KOPT-K1 (cell line): ENCODE data around the gene UBE2C.
"Not testable (repeated sequence)": the region's sequence is repeated elsewhere in the genome, so short reads cannot be mapped to it uniquely, and the experiment has no call there.

Experiments used
- H3K27ac ChIP-seq: fragments of 200-600 bp; sonication (generic); 2 replicates; pipeline ENCODE4 v1.5.1; 2016; ENCODE audit warnings: antibody characterized with exemption, mild to moderate bottlenecking, low read depth, low read length; ENCODE audit not compliant: poor library complexity, severe bottlenecking
- H3K36me3 ChIP-seq: fragments of 200-600 bp; sonication (generic); 2 replicates; pipeline ENCODE4 v1.5.1; 2017; ENCODE audit warnings: antibody characterized with exemption, mild to moderate bottlenecking, low read length, moderate library complexity; ENCODE audit not compliant: insufficient read depth
- H3K9me3 ChIP-seq: fragments of 200-600 bp; sonication (generic); 2 replicates; pipeline ENCODE4 v1.5.1; 2017; ENCODE audit warnings: antibody characterized with exemption, low read length, mild to moderate bottlenecking; ENCODE audit not compliant: insufficient read depth, poor library complexity, severe bottlenecking

The UBE2C gene

DNA sequence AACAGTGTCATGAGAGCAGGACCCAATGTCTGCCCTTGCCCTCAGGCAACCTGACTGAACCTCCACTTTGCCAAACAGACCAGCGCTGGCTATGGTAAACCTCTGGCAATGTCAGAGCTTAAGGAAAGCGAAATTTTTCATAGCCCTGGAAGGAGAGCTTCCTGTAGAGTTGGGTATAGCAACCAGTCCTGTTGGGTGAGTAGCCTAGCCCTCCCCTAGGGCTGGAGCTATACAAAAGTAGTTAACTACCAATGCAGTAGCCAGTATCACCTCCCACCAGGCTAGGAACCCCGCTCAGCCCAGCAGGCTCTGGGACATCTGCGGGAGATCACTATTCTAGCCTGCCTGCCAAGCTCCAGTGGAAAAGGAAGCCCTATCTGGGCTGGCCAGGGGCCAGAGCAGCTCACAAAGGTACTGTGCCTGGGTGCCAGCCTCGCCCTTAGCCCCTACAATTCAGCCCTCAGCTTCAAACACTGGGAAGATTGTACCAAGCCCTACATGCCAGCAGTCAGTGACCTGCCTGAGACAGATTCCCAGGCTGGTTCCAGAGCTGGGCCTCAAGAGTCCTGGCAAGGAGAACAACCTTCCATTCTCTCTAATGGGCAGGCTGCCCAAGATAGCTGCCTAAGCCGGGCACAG lies 28.7 kb upstream of the UBE2C start:
- Histone ChIP-seq H3K9me3 (no peaks in the 10 kb centered on the region), H3K36me3 (no peaks in the 10 kb centered on the region), H3K27ac (no peak overlapping the region)

DNA sequence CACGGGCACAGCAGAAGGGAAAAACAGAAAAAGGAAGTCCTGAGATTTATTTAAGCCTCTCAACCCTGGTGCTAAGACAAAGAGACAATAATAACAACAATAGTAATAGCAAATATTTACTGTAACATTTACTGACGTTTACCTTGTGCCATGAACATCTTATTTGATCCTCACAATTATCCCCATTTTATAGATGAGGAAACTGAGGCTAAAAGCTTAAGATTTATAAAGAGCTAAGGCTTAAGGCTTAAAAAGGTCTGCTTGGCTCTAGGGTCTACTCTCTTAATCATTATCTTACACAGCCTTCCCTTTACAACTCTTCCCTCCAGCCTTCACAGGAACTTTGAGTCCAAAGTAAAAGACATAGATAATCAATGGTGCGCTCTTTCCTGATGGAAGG lies 24.1 kb upstream of the UBE2C start:
- H3K36me3 ChIP-seq: no peaks in the 10 kb centered on the region
- no peaks in the 10 kb centered on the region for H3K9me3 ChIP-seq
- H3K27ac ChIP-seq: no peak overlapping the region

GRCh38 chr20:45792317-45793118 lies 19.9 kb upstream of the UBE2C start:
- Histone ChIP-seq H3K36me3 (peaks cover 34% of the 10 kb centered on the region), H3K27ac (peak overlapping the region; percentile 67), H3K9me3 (no peaks in the 10 kb centered on the region)

- Histone ChIP-seq H3K27ac (no peak overlapping the region), H3K36me3 (peaks cover 43% of the 10 kb centered on the region), H3K9me3 (no peaks in the 10 kb centered on the region)
Observed at GRCh38 chr20:45796337-45797065, 15.9 kb upstream of the UBE2C start.

DNA sequence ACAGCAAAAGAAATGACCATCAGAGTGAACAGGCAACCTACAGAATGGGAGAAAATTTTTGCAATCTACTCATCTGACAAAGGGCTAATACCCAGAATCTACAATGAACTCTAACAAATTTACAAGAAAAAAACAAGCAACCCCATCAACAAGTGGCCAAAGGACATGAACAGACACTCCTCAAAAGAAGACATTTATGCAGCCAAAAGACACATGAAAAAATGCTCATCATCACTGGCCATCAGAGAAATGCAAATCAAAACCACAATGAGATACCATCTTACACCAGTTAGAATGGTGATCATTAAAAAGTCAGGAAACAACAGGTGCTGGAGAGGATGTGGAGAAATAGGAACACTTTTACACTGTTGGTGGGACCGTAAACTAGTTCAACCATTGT lies 14.9 kb upstream of the UBE2C start:
- H3K27ac ChIP-seq, H3K9me3 ChIP-seq: not testable (repeated sequence)
- peaks cover 53% of the 10 kb centered on the region for H3K36me3 ChIP-seq

GRCh38 chr20:45797955-45798354 lies 14.5 kb upstream of the UBE2C start:
- H3K36me3 ChIP-seq: peaks cover 57% of the 10 kb centered on the region
- not testable (repeated sequence) for H3K27ac ChIP-seq, H3K9me3 ChIP-seq

GRCh38 chr20:45798935-45799642 lies 13.4 kb upstream of the UBE2C start:
- peaks cover 62% of the 10 kb centered on the region for H3K36me3 ChIP-seq
- no peaks in the 10 kb centered on the region for H3K9me3 ChIP-seq
- H3K27ac ChIP-seq: peak overlapping the region; percentile 2

DNA sequence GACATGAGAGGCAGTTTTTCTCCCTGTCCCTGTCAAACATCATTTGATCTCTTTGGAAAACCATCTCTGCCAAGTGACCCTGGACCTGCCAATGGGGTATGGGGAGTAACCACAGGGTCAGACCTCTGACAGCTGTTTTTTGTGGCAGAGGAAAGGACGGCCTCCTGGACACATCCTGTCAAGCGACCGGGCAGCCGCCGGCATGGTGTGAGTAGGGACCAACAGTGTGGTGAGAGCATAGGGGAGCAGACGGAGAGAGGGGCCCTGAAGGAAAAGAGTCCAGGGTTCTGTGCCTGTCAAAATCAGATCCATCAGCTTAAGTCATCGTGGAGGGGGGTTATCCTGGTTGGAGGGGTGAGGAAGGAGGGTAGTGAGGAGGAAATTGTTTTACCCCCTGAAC lies 10.6 kb upstream of the UBE2C start:
- Histone ChIP-seq H3K36me3 (peaks cover 65% of the 10 kb centered on the region), H3K27ac (no peak overlapping the region), H3K9me3 (no peaks in the 10 kb centered on the region)

DNA sequence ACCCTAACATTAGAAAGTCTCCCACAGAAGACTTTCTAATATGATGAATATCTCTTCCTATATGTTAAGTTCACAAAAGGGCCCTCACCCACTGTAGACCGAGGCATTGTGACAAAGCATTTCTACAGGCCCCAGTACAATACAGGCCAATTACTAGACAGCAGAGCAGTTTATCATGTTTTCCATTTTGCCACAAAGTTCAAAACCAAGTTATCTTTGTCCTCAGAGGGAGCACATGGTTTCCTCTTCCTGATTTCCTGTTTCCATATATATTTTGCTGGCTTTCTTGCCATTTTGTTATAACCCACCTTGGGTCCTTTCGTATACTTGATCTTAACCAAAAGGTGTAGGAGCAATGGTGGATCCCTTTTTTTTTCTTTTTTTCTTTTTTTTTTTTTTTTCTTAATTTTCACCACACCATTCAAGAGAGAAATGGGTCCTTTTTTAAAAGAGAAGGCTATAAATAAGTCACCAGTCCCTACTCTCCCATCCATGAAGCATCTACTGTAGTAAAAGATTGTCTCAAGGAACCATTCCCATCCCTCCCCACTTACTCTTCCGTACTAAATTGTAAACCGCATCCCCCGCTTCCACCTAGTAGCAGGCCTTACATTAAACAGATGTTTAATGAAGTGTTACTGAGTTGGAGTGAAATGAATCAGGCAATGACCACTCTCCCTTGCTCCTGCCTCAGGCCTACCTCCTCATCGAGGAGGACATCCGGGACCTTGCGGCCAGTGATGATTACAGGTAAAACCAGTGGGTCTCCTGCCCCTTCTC lies 2.1 kb upstream of the UBE2C start:
- Histone ChIP-seq H3K27ac (no peak overlapping the region), H3K9me3 (peaks cover 11% of the 10 kb centered on the region), H3K36me3 (peaks cover 86% of the 10 kb centered on the region)

- H3K36me3 ChIP-seq: peaks cover 84% of the 10 kb centered on the region
- peaks cover 11% of the 10 kb centered on the region for H3K9me3 ChIP-seq
- peak overlapping the region; percentile 91 for H3K27ac ChIP-seq
Observed at GRCh38 chr20:45813006-45813340, 529 bp downstream of the UBE2C start.

GRCh38 chr20:45813489-45813888 lies 1.0 kb downstream of the UBE2C start:
- Histone ChIP-seq H3K27ac (peak overlapping the region; percentile 91), H3K36me3 (peaks cover 79% of the 10 kb centered on the region), H3K9me3 (peaks cover 11% of the 10 kb centered on the region)

DNA sequence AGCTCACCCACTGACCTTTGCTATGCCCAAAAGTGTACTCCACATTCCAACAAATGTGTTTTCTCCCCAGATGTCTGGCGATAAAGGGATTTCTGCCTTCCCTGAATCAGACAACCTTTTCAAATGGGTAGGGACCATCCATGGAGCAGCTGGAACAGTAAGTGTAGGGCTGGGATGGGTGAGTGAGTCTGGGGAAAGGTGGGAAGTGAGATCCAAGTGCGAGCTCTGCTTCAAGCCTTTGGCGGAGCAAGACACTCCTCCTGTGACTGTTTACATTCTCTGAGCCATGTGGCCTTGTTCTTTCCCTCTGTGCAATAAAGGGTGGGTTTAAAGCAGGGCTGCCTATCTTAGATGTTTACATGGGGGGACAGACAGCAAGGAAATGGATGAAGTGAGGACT lies 1.9 kb downstream of the UBE2C start:
- no peak overlapping the region for H3K27ac ChIP-seq
- peaks cover 71% of the 10 kb centered on the region for H3K36me3 ChIP-seq
- H3K9me3 ChIP-seq: peaks cover 11% of the 10 kb centered on the region

DNA sequence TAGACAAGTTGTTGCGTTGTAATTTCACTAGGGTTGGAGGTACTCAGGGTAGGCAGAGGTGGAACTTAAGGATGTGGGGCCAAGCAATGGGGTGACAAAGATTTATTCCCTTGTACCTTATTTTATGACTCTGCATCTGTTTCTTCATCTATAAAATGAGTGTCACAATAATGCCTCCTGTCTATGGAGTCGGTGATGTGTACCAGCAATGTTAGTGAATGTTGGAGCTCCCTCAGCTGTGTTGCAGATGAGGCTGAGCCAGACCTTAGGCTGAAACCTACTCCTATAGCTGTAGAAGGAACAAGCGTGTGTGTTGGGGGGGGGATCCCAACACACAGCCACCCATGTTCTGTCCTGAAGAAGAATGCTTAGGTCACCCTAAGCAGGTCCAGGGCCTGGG lies 4.5 kb downstream of the UBE2C start:
- H3K36me3 ChIP-seq: peaks cover 45% of the 10 kb centered on the region
- H3K27ac ChIP-seq: no peak overlapping the region
- H3K9me3 ChIP-seq: peaks cover 1% of the 10 kb centered on the region

DNA sequence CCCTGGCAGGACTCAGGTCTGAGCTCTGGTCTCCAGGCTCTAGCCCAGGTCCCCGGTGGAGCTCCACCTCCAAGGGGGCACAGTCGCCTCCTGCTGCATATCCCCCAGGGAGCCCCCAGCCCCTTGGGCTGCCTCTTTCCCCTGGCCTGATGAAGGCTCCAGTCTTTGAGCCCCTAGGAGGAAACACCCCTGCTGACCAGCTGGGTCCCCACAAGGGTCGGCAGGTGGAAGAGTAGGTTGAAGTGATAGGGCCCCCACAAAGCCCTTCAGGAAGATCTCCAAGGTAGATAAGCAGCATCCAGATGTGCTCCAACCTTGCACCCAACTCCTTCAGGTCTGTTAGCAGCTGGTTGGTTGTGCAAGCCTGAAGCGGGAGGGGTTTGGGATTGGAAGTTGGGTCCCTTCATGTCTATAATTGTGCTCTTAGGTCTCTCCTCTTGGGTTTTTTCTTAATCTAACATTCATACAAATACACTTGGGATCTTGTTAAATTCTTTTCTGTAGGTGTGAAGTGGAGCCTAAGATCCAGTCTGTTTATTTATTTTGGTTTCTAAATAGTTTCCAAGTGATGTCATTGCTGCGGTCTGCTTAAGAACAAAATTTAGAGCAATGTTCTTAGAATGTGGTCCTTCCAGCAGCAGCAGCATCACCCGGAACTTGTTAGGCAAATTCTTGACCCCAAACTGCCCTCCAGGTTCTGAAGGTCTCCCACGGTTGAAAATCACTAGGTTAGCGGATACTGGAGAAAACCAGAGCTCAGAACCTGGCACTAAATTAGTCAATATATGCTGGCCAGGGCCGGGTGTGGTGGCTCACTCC lies 5.1 kb downstream of the UBE2C start:
- no peaks in the 10 kb centered on the region for H3K9me3 ChIP-seq
- no peak overlapping the region for H3K27ac ChIP-seq
- H3K36me3 ChIP-seq: peaks cover 44% of the 10 kb centered on the region
